ENCODE data around the gene FSCN2.

FSCN2 gene

DNA sequence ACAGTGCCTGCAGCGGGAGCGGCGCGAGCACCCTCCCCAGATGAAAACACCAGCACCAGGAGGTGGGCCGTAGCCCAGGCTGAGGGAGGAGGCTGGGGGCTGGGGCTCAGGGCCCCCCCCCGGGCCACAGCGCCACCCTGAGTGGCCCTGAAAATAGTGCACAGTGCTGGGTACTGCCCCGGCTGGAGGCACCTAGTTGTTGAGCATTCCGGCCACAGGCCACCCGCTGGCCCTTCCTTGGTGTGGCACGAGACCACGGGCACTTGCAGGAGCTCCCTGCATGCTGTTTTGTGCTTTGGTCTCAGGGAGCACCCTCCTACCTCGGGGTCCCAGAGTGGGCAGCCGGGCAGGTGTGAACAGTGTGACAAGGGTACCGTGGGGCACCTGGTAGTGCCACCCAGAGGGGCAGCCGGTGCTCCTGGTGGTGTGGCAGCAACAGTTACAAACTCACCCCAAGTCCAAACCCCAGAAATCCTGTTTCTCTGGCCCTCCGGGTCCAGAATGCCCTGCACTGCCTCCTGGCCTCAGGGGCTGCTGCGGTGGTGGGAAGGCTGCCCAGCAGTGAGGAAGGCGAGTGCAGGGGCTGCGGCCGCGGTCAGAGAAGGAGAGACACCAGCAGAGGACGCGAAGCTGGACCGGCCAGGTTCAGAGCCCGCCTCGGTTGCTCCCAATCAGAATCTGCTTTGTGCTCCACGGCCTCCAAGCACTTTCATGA is 11.9 kb downstream of the FSCN2 start:
- DNase-seq (ENCODE audit: low spot score), result no peak

DNA sequence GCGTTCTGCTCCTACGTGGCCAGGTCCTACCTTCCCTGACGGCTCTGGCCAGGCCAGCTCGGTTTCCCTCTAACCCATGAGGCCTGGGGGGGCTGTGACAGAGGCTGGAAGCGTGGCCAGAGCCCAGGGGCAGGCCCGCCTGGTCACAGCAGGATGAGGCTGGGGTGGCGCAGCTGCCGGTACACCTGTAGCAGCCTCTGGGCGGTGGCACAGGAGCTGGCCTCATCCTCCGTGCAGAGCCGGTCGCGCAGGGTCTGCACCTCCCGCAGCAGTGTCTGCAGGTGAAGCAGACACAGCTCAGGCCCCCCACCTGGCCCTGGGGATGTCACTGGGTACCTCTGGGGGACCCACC is 12.5 kb downstream of the FSCN2 start:
- DNase-seq (ENCODE audit: low spot score), result no peak

DNA sequence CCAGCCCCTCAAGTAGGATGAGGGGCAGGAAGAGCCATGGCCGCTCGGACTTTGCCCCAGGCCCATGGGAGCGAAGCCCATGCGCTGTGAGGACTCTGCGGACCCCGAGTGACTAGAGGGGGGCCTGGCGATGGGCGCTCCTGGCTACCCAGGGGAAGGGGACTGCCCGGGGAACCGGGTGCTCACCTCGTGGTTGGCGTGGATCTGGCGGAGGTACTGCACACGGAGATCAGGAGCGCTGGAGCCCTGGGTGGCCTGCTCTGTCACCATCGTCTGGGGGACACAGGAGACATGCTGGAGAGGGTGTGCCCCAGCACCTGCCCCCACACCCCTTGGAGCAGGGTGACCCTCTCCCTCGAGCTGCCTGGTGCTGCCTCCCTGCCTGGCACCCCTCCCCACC is 12.9 kb downstream of the FSCN2 start:
- DNase-seq (ENCODE audit: low spot score), result no peak

DNA sequence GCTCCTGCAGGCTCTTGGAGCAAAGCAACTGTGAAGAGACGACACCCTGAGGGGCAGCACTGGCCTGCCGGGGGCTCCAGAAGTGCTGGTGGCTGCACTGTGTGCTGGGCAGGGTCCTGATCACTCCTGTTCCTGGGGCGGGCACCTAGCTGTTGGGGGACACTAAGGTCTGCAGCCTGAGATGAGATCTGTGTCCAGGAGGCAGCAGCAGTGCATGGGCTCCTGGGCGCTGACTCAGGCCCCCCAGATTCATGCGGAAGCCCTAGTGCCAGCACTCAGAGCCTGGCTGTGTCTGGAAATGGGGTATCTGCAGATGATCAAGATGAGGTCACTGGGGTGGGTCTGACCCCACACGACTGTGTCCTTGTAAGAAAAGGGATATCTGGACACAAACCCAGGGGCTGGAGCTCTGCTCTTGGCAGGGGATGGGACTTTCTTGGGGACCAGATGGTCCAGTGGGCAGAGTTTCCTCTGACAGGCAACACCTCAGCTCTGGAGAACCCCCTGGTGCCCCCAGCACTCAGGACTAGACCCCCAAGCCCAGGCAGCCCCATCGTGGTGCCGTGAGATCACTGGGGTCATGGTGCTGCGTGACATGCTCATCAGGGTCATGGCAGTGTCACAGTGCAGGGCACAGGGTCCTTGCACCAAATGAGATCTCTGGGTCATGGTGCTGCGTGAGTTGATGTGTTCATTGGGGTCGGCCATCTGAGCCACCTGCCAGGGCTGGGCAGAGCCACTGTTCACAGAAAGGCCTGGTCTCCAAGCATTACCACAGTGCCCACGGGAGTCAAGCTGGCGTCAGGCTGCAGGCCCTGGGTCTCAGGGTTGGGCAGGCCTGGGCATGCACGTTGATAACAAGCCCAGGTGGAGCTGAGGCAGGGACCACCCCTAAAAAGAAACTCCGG is 14.5 kb downstream of the FSCN2 start:
- DNase-seq (ENCODE audit: low spot score), result no peak

DNA sequence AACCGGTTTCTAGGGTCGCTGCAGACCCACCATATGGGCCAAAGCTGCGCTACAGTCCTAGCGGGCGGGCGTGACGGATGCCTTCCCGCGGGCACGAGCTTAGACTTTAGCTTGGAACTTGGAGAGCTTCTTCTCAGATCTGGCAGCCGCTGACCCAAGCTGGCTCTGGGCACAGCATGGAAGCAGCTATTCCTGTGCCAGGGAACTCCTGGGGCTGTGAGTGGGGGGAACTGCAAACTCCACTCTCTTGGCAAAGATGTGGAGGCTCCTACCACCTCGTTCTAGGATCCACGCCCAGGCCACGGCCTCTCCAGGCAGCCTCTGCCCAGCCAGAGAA is 15.1 kb downstream of the FSCN2 start:
- DNase-seq (ENCODE audit: low spot score), result no peak

DNA sequence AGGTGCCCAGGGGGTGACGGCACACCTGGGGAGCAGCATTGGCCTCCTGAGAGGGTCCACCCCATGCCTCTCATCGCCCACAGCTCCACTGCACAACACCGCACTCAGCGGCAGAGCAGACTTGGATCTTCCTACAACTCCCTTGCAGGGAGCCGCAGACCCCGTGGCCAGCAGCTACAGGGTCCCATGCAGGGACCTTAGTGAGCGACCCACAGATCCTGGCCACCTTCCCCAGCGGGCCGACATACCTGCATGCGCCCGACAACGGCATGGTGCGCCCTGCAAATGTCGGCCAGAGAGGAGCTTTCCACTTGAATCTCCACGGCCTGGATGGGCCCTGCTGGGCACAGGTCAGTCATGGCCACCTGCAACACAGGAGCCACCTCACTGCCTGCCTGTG is 15.6 kb downstream of the FSCN2 start:
- DNase-seq (ENCODE audit: low spot score), result no peak

DNA sequence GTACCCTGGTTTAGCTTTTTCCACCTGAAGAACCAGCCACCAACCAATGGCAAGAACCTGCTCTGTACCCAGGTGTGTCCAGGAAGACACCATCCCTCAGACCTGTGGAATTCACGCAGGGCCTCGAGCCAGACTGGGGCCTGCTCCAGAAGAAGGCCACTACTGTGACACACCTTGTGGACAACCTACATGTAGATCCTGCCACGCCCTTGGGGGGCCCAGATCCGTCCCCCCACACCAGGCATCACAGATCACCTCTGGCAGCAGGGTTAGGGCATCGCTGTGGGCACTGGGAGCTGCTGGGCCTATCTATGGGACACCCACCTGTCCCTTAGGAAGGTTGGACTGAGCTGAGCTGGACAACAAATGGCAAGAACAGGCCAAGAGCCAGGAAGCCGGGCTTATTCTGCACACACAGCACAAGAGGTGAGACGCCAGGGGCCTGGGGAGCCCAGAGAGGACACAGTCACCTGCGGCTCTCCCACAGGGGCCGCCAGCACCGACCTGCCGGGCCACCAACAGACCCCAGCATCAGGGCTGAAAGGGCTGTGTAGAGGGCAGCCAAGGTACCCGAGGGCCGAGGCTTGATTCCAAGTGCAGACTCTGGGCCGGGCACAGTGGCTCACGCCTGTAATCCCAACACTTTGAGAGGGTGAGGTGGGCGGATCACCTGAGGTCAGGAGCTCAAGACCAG is 16.3 kb downstream of the FSCN2 start:
- no peak for DNase-seq (ENCODE audit: low spot score)

DNA sequence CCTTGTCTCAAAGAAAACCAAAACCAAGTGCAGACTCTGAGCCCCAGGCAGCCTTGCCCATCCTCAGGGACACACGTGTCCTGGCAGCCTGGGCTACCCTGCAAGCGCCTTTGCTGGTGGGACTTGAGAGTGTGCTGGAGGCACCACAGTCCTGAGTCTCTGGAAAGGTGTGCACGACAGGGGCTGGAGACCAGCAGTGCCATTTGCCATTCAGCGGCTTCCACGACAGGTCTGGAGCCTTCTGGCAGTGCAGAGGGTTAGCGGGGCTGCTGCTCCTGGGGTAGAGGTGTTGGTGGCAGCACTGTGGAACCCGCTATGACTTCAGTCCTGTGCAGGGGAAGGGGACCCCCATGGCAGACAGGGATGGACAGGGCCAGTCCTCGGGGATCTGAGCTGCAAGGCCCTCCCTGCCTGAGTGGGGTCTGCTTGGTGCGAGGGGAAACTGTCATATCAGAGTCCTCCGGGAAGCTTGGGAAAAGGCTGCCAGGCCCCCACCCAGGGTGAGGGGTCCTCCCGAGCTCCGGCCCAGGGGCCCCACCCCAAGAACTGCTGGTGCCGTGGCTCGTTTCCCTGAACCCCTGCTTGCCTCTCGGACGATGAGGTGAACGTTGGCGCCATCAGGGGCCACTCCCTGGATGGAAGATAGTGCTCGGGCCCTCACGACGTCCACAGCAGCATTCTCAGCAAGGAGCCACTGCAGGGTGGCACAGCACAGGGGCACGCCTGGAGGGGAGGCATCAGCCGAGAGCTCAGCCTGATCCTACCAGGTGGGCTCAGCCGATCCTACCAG is 17.2 kb downstream of the FSCN2 start:
- DNase-seq (ENCODE audit: low spot score), result no peak

DNA sequence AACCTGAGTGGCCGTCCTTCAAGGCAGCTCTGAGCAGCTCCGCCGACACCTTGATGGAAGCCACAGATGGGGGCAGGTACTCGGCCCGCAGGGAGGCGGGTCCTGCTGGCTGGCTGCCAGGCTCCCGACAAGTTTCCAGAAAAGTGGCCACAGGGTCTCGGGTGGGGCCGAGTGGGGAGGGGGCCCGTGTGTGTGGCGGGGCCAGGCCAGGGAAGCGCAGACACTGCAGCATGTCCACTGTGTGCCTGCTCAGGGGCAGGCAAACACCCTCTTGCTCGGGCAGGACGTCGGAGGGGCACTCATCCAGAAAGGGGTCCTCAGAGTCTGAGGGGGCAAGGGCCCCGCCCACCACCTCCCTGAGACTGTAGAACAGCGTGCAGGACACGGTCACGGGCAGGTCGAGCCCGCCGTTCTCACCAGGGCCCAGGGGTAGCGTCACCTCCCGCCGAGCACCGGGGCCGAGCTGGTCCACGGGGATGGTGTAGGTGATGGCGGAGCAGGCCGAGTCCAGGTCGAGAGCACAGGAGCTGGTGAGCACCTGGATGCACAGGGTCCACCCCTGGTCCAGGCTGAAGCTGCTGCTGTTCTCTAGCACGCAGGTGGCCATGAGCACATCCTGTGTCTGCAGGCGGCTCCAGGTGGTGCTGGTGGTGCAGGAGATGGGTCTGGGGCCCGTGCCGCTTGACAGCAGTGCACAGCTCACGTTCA is 18.9 kb downstream of the FSCN2 start:
- no peak for DNase-seq (ENCODE audit: low spot score)

DNA sequence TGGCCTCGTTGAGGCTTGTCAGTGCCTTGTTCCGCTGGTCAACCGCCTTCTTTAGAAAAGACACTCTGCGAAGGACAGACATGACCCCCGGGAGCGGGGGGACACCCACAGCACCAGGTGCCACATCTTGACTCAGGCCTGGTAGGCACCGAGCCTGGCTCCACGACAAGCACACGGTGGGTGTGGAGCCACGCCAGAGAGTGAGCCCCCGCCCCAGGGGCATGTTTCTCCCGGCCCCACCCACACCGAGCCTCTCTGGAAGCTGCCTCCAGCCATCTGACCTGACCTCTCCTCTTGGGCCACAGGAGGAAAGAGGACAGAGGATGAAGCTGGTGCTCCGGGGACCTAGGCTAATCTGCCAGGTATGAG is 19.4 kb downstream of the FSCN2 start:
- DNase-seq (ENCODE audit: low spot score), result no peak

DNA sequence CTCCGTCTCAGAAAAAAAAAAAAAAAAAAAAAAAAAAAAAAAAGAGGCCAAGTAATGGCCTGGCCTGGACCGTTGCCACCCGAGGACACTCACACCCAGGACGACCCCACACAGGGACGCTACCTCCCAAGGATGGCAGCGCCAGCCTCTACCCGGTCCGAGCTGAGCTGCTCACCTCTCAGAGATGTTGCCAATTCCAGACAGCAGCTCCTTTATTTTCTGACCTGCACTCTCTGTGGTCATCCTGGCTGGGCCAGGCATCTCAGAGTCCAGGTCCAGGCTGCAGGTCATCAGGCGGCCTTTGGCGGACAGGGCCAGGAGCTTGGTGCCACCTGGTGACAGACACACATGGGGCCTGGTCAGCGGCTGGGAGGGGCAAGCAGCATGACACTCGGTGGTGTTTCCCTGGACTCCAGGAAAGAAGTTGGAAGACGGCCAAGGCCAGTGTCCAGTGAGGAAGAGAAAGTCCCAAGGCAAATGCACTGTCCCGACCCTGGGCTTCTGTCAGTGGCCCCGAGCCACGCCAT is 20.9 kb downstream of the FSCN2 start:
- no peak for DNase-seq (ENCODE audit: low spot score)

DNA sequence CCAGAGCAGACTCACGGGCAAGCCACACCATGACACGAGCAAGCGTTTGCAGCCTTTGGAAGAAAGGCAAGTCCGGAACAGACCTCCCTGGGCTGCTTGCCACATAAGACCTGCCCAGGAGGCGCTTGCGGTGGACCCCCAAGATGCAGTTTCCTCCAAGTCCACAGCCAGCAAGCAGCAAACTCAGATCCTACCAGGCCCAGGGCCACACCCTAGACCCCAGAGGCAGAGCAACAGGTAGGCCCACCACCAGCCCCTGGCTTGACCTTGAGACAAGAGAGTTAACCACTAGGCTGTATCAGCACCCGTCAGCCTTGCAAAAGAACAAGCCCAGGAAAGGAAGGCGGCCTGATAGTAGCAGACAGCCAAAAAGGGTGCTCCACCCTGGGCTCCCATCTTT is 21.6 kb downstream of the FSCN2 start:
- no peak for DNase-seq (ENCODE audit: low spot score)

DNA sequence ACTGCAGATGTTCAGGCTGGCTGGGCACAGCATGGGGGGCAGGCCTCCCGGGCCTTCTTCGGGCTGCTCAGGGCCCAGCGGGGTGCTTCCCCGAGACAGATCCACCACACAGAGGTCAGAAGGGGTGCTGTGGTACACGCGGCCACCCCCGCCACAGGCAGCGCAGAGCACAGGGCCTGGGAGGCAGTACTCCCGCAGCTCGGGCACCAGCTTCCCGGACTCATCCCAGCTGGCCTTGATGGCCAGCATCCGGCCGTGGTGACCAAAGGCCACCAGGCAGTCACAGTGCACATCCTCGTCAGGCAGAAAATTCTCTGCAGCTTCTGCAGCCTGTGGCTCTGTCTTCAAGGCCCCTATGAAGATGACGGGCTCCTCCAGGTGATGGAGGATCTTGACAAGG is 22.1 kb downstream of the FSCN2 start:
- DNase-seq (ENCODE audit: low spot score), result no peak

DNA sequence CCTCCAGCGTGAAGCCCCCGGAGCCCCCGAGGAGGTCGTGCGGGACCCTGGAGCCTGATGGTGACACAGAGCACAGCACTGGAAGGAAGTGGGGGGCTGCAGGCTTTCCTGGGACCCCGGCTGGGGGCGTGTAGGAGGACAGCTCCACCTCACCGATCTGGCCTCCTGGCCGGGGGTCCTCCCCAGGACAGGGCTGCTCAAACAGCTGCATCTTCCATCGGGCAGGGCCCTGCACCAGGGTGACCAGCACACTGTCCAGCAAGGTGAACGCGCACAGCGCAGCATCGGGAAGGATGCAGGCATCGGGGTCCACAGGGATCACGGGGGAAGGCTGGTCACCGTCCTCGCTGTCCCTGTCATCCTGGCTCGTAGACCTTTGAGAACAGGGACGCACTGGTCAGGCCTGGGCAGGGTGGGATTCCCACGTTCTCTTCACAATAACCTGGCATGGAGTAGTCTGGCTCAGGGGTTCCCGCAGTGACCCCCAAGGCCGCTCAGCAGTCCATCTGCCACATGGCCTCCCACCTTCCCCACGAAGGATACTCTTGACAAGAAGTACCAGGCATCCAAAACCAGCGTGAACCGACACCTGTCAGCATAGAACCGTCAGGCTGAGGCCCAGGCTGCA is 22.8 kb downstream of the FSCN2 start:
- DNase-seq (ENCODE audit: low spot score), result no peak

DNA sequence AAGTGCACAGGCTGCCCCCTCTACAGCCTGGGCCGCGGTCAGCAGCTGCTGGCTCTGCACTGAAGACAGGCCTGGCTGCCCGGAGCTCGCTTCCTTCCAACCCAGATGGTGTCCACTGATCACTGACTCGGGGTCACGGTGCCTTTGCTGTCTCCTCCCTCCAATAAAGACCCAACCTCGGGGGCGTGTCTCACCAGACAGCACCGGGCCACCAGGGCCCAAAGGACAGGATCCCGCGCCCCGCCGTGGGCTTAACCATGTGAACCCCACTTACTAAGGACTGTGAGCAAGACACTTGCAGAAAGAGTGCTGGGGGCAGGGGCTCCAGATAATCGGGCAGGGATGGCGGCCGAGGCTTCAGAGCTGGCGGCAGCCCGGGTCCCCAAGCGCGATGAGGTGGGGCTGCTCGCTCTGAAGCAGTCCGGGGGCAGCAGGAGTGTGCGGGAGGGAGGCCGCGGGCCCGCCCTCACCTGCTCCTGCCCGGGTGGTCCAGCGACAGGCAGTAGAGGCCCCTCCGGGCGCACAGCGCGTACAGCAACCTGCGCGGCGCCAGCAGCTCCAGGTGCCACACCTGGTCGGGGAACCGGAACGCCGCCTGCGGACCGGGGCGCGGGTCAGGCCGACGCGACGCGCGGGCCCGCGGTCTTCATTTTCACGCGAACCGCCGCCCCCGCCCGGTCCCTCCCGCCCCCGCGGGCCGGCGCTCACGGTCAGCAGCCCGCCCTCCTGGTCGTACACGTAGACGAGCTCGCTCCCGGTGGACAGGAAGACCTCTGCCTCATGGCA is 23.5 kb downstream of the FSCN2 start:
- DNase-seq (ENCODE audit: low spot score), result peak; percentile 43

DNA sequence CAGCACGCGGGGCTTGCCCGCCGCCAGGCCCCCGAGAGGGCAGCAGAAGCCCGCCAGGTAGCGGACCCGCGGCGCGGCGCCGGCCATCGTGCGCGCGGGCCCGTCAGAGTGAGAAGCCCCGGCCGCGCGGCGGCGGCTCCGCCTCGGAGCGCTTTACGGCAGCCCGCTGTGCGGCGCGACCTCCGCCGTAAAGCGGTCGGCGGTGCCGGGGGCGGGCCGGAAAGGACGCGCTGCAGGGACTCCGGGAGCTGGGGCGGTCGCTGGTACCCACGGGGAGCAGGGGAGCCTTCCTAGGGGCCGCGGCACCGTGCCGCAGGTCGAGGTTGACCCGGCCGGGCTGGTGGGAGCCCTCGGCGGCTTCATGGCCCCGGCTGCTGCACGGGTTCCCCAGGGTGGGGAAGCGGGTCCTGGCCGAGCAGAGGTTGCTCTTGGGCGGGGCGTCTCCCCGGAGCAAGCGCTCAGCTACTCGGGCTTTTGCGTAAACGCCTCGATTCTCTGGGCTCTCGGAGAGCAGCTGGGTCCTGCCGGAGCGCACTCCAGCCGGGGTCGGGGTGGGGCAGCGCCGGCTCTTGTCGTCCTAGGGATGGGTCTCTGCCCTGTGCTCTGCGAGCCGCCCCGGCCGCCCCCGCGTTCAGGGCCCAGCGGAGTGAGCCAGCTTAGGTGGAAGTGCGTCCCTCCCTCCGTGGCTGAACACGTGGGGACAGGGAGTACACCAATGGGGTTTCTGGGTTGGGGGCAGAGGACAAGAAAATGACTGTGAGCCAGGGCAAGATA is 24.3 kb downstream of the FSCN2 start, which contains the start of gene FAAP100:
Gene FAAP100 (minus strand): TSS at position 110 of the 774 bp plus-strand sequence. CDS start 23 bp downstream, at position 87.
- DNase-seq (ENCODE audit: low spot score), result peak; percentile 86

DNA sequence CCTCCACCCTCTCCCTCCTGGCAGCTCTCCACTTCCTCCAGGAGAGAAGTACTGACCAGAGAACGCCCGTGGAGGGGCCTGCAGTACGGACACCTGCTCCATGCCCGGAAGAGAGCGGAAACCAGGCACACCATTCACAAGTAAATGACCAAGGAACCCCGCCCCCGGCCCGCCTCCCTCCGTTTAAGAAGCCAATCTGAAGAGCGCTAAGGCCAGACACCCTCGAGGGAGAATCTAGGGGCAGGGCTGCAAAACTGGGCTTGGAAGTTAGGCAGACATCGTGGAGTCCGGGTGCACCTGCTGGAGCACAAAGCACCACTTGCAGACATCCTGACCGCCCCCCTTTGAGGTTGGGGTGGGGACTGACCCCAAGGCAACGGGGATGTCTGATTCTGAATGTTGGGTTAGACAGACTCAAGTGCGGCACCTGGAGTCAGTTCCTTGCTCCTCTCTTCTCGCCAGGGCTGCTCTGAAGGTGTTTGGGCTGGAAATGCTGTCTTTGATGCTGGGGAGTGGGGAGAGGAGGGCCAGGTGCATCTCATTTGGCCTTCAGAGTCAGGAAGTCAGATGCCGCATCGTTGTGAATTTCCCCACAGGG is 24.9 kb downstream of the FSCN2 start:
- peak; percentile 88 for DNase-seq (ENCODE audit: low spot score)

DNA sequence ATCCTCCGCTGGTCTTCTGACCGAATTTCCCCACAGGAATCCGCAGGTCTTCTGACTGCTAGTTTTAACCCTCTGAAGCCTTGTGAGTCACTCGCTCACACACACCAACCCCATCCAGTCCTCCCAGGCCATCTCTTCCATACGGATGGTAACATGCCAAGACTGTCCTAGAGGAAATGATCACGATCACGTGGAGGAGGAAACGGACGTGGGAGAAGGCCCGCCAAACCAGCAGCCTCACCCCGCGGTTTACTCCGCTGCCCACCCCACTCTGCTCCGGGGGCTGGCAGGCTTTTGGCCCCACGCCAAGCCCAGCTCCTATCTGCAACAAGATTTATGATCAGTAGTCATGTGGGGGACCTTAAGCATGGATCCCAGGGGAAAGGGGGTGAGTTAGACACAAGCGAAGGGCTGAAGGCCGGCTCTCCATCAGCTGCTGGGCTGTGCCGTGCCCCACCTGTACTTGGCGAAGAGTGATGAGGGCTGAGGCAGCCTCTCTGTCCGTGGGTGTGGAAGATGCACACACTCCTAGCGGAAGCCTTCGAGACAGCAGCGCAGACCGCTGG is 25.5 kb downstream of the FSCN2 start:
- peak; percentile 95 for DNase-seq (ENCODE audit: low spot score)

All from kidney tubule cell (primary cell).